Ectodermal cell (in vitro differentiated cells): ENCODE data around the gene RFX2.
A peak's percentile ranks its signal among the peaks of the same experiment; 100 is the strongest.

ENCODE experiments used
- H3K27ac ChIP-seq: 2 replicates; pipeline ENCODE4 v1.7.0; 2013; ENCODE audit warnings: mild to moderate bottlenecking, low read depth, low read length; ENCODE audit not compliant: insufficient read depth, poor library complexity, severe bottlenecking
- H3K27me3 ChIP-seq: 2 replicates; pipeline ENCODE4 v1.7.0; 2013; ENCODE audit warnings: mild to moderate bottlenecking, low read length; ENCODE audit not compliant: insufficient read depth, control insufficient read depth, poor library complexity, severe bottlenecking
- H3K36me3 ChIP-seq: one replicate; pipeline ENCODE4 v1.7.0; 2013; ENCODE audit warnings: low read length; ENCODE audit not compliant: control insufficient read depth, insufficient read depth
- H3K4me1 ChIP-seq: one replicate; pipeline ENCODE4 v1.7.0; 2013; ENCODE audit warnings: low read length; ENCODE audit not compliant: control insufficient read depth, insufficient read depth
- H3K4me3 ChIP-seq: 2 replicates; pipeline ENCODE4 v1.7.0; 2013; ENCODE audit warnings: low read depth, low read length, control low read depth; ENCODE audit not compliant: insufficient read depth
- H3K9me3 ChIP-seq: 2 replicates; pipeline ENCODE4 v1.7.0; 2013; ENCODE audit warnings: mild to moderate bottlenecking, low read length, moderate library complexity; ENCODE audit not compliant: control insufficient read depth
- WGBS, 2 experiments: methylation state at CpG; one replicate each; pipeline ENCODE4 v1.1.7; 2013; ENCODE audit warnings: missing lambda C conversion rate in 2 of 2; 5-methylcytosine and 5-hydroxymethylcytosine counted together

RFX2 gene

GRCh38 chr19:5956323-5956722 is 154.0 kb downstream of the RFX2 start:
- H3K9me3 ChIP-seq: no peaks in the 10 kb centered on the region
- no peaks in the 10 kb centered on the region for H3K27me3 ChIP-seq
- 90 to 92% methylated on average over 3 of the region's 3 CpGs for WGBS, 2 experiments
- no peak overlapping the region for H3K27ac ChIP-seq
- H3K4me1 ChIP-seq: peaks cover 40% of the 10 kb centered on the region
- no peaks in the 10 kb centered on the region for H3K36me3 ChIP-seq
- H3K4me3 ChIP-seq: no peak overlapping the region

GRCh38 chr19:5955636-5955935 is 154.7 kb downstream of the RFX2 start:
- Histone ChIP-seq H3K9me3 (no peaks in the 10 kb centered on the region), H3K27me3 (no peaks in the 10 kb centered on the region), H3K4me1 (peaks cover 47% of the 10 kb centered on the region), H3K4me3 (no peak overlapping the region), H3K36me3 (no peaks in the 10 kb centered on the region), H3K27ac (no peak overlapping the region)
- 82 to 90% methylated on average over 3 of the region's 3 CpGs for WGBS, 2 experiments

- Histone ChIP-seq H3K4me3 (no peak overlapping the region), H3K9me3 (no peaks in the 10 kb centered on the region), H3K27ac (peak overlapping the region; percentile 56), H3K36me3 (no peaks in the 10 kb centered on the region), H3K4me1 (peaks cover 60% of the 10 kb centered on the region), H3K27me3 (no peaks in the 10 kb centered on the region)
- WGBS, 2 experiments: 69 to 71% methylated on average over 6 of the region's 6 CpGs
Measured at GRCh38 chr19:5954293-5954692, 156.0 kb downstream of the RFX2 start.

GRCh38 chr19:5953680-5954213 is 156.6 kb downstream of the RFX2 start:
- Histone ChIP-seq H3K27me3 (no peaks in the 10 kb centered on the region), H3K36me3 (no peaks in the 10 kb centered on the region), H3K4me1 (peaks cover 62% of the 10 kb centered on the region), H3K27ac (no peak overlapping the region), H3K9me3 (no peaks in the 10 kb centered on the region), H3K4me3 (no peak overlapping the region)
- WGBS, 2 experiments: 80% methylated on average over 17 of the region's 17 CpGs

GRCh38 chr19:5953030-5953589 is 157.2 kb downstream of the RFX2 start:
- WGBS, 2 experiments: 76 to 80% methylated on average over 4 to 5 of the region's 5 CpGs
- H3K4me3 ChIP-seq: no peak overlapping the region
- no peaks in the 10 kb centered on the region for H3K27me3 ChIP-seq
- H3K36me3 ChIP-seq: no peaks in the 10 kb centered on the region
- no peaks in the 10 kb centered on the region for H3K9me3 ChIP-seq
- H3K27ac ChIP-seq: no peak overlapping the region
- H3K4me1 ChIP-seq: peaks cover 65% of the 10 kb centered on the region

- whole genome bisulfite sequencing, 2 experiments: 82 to 83% methylated on average over 18 of the region's 18 CpGs
- Histone ChIP-seq H3K9me3 (no peaks in the 10 kb centered on the region), H3K36me3 (no peaks in the 10 kb centered on the region), H3K4me1 (peaks cover 72% of the 10 kb centered on the region), H3K27ac (no peak overlapping the region), H3K27me3 (no peaks in the 10 kb centered on the region), H3K4me3 (no peak overlapping the region)
Measured at GRCh38 chr19:5952193-5953029, 157.9 kb downstream of the RFX2 start.

- peaks cover 74% of the 10 kb centered on the region for H3K4me1 ChIP-seq
- 17% methylated on average over 19 of the region's 19 CpGs for WGBS, 2 experiments
- no peaks in the 10 kb centered on the region for H3K27me3 ChIP-seq
- H3K36me3 ChIP-seq: no peaks in the 10 kb centered on the region
- H3K9me3 ChIP-seq: no peaks in the 10 kb centered on the region
- H3K4me3 ChIP-seq: no peak overlapping the region
- peak overlapping the region; percentile 87 for H3K27ac ChIP-seq
Measured at GRCh38 chr19:5951338-5951861, 158.9 kb downstream of the RFX2 start.

GRCh38 chr19:5950741-5951140 is 159.6 kb downstream of the RFX2 start:
- H3K27me3 ChIP-seq: no peaks in the 10 kb centered on the region
- 43 to 46% methylated on average over 3 of the region's 3 CpGs for WGBS, 2 experiments
- H3K9me3 ChIP-seq: no peaks in the 10 kb centered on the region
- H3K4me3 ChIP-seq: no peak overlapping the region
- peak overlapping the region; percentile 87 for H3K27ac ChIP-seq
- H3K36me3 ChIP-seq: no peaks in the 10 kb centered on the region
- H3K4me1 ChIP-seq: peaks cover 69% of the 10 kb centered on the region

- no peak overlapping the region for H3K4me3 ChIP-seq
- no peaks in the 10 kb centered on the region for H3K27me3 ChIP-seq
- peaks cover 68% of the 10 kb centered on the region for H3K4me1 ChIP-seq
- 92 to 94% methylated on average over 13 of the region's 13 CpGs for WGBS, 2 experiments
- no peaks in the 10 kb centered on the region for H3K36me3 ChIP-seq
- H3K27ac ChIP-seq: no peak overlapping the region
- no peaks in the 10 kb centered on the region for H3K9me3 ChIP-seq
Measured at GRCh38 chr19:5949792-5950305, 160.5 kb downstream of the RFX2 start.
